GM21526 (cell line): ENCODE measurements around the gene WFDC1.

Experiments
- ATAC-seq: cut with Tn5 transposase; IDR thresholded peaks from one replicate; pipeline ENCODE4 v1.9.1; 2021; ENCODE audit warnings: moderate library complexity; ENCODE audit not compliant: unreplicated experiment, low FRiP score

The WFDC1 gene, protein sequence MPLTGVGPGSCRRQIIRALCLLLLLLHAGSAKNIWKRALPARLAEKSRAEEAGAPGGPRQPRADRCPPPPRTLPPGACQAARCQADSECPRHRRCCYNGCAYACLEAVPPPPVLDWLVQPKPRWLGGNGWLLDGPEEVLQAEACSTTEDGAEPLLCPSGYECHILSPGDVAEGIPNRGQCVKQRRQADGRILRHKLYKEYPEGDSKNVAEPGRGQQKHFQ

DNA sequence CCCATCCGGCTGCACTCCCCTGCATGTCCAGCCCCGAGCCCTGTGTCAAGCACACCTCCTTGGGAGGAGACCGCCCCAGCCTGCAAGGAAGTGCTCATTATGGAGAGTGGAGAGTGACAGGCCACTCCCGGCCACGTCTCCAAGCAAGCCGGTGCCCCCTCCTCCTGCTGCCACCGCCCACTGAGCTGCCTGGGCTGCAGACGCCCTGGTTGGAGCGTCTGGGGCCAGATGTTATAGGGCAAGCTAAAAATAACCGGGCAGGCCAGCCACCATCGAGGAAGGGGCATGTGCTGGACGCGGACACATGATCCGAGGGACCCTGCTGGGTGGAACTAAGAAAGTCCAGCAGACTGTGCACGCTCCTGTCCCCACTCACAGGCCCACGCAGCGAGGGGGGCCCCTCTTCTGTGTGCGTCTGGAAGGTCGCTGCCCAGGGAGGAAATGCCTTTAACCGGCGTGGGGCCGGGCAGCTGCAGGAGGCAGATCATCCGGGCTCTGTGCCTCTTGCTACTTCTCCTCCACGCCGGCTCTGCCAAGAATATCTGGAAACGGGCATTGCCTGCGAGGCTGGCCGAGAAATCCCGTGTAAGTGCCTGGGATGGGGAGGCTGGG is at the start of gene WFDC1:
WFDC1 (plus strand) TSS at position 348 of the 612 bp plus-strand sequence; CDS start at position 442, 94 bp downstream.
- ATAC-seq = no peak

DNA sequence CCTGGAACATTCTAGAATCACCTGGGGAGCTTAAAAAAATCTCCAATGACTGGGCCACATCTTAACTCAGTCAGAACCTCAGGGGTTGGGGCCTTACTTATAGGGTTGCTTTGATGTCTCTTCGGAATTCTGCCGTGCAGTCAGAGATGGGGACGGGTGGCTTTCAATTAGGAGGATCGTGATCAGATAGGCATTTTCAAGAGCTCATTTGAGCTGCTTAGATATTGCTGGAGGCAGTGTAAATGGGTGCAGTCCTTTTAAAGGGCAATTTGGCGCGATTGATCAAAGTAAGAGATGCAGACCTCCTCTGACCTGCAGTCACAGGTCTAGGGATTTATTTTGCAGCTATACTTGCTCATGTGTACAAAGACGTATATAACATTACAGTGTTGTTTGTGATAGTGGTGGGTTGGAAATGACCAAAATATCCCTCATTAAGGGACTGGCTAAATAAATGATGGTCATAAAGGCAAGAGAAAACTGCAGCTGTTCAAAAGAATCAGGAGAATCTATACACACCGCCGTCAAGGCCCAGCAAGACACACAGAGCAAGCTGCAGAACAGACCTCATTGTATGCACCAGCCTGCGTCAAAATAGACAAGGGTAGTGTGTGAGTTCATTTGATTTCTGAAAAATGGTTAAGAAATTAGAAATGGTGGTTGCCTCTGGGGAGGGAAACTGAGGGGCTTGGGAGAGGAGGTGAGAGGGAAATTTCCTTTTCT is 48.6 kb upstream of the WFDC1 start:
- no peak for ATAC-seq

DNA sequence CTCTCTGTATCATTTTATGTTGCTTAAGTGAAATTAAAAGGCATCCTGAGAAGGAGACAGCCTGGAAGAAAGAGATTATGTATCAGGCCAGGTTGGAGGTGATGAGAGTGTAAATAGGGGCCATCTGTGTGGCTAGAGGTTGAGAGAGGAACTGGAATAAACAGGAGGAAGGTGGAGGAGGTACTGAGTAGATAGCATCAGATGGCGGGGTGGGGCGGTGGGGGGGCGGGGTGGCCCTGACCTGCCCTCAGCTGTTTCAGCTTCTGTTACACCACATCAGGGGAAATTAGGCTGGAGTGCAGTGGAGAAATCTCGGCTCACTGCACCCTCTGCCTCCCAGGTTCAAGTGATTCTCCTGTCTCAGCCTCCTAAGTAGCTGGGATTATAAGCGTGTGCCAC is 48.0 kb upstream of the WFDC1 start:
- no peak for ATAC-seq

DNA sequence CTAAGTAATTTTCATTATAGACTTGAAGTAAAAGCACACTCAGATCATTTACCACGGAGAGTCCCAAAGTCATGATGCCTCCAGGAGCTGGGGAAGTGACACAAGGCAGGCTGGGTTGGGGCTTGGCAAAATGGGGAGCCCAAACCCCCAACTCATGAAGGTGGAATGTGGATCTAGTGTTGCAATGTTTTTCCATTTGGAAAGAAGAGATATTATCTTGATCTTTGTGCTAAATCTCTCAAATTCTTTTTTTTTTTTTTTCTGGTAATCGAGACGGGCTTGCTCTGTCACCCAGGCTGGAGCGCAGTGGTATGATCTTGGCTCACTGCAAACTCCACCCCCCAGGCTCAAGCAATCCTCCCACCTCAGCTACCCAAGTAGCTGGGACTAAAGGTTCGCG is 47.3 kb upstream of the WFDC1 start:
- ATAC-seq = no peak

DNA sequence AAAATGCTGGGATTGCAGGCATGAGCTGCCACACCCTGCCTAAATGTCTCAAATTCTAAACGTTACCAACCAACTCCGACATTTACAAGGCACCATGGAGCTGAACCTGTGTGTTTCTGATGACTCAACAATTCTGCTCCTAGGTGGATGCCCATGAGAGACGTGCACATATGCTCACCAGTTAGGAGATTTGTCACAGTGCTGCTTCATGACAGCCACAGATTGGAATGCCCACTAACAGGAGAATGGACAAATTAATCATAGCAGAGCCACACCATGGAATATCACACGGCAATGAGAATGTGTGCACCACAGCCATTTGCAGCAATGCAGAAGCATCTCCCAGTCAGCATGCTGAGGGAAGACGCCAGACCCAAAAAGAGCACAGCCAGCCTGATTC is 46.8 kb upstream of the WFDC1 start:
- ATAC-seq = no peak

DNA sequence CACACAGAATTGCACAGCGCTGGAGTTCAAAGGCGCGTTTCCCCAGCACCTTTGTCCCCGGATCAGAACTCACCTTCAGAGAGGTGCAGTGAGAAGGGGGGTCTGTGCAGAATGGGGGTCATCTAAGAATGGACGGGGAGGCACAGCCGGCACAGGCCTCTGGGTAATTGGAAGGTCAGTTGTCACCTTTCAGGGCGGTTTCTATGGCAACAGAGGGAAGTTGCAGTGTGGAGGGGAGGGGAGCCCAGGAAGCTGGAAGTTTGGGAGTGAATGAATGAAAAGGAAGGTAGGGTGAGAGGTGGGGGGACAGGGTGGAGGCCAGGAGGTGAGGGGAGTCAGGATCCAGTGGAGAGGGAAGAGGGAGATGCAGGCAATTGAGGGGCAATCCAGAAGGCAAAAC is 42.5 kb upstream of the WFDC1 start:
- ATAC-seq = no peak

DNA sequence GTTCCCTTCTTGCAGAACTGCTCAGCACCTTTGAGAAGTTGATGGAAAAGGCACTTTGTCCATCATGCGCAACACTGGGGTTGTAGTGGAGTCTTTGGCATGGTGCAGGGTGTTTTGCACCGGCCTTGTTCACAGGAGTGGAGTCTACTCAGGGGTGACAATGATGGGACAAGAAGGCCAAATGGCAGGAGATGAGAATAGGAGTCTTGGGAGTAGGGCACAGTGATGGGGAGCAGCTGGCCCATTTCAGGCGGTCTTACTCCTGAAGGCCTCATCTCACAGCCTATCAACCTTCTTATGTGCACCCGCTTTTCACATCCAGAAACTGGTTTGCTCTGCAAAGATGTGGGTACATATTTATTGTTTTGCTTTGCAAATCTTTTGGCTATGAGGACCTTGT is 41.5 kb upstream of the WFDC1 start:
- no peak for ATAC-seq

DNA sequence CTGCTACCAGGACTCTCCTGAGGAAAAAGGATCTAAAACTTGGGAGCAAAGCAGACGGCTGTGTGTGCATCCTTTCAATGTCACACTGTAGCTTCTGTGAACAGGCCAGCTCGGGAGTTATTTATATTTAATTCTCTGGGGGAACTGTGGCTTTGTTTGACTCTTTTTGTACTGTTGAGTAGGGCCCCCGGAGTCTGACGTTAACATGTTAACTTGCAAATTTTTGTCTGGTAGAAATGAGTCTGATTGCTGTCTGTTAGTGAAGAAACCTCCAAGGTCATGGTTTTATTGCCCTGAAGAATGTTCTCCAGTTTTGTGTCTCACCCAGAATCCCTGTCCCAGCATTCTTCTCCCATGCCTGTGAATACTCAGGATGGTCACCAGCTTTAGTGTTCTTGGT is 40.6 kb upstream of the WFDC1 start:
- no peak for ATAC-seq

DNA sequence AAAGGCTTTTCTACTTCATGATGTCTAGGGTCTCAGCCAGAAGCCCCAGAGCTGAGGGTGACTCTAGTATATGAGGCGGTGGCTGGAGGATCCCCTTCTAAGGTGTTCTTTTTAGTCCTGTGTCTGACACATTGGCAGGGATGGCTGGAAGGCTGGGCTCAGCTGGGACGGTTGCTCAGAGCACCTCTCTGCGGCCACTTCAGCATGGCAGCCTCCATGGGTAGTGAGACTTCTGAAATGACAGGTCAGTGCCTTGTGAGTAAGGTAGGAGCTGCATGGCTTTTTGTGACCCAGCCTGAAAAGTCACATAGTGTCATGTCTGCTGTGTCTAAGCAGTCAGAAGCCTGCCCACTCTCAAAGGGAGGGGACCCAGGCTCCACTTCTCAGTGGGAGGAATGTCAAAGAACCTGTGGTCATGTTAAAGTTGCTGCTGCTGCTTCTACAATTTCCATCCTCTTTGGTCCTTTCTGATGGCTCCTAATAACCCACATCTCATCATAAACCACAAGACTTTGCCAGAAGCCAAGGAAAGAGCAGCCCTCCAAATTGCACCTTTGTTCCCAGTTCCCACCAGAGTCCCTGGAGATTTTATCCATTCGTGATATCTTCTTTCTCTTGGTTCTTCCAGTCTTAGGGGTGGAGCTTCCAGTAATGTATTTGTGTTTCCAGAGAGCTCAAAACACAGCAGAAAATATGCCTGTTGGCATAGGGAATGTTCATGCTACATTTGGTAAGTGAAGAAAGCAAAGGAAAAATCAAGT is 39.4 kb upstream of the WFDC1 start:
- no peak for ATAC-seq

DNA sequence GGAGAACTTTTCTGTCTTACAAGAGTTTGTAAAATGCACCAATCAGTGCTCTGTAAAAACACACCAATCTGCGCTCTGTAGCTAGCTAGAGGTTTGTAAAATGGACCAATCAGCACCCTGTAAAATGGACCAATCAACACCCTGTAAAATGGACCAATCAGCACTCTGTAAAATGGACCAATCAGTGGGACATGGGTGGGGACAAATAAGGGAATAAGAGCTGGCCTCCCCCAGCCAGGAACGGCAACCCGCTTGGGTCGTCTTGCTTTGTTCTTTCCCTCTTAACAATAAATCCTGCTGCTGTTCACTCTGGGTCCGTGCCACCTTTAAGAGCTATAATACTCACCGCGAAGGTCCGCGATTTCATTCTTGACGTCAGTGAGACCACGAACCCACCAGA is 36.4 kb upstream of the WFDC1 start:
- no peak for ATAC-seq

DNA sequence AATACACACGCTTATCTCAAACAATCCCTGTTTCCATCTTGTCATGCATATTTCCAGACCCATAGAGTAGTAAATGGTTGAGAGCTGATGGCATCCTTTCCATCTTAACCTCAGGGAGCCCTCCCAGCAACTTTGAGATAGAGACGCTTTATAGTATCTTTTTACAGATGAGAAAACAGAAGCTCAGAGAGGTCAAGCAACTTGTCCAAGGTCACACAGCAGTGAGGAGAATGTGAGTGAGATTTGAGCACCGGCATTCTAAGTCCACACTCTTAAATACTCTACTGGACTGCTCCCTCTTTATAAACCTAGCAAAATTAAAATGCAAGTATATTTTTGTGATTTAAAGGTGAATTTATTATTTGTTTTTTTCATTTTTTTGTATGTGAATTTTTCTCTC is 35.0 kb upstream of the WFDC1 start:
- ATAC-seq = no peak

DNA sequence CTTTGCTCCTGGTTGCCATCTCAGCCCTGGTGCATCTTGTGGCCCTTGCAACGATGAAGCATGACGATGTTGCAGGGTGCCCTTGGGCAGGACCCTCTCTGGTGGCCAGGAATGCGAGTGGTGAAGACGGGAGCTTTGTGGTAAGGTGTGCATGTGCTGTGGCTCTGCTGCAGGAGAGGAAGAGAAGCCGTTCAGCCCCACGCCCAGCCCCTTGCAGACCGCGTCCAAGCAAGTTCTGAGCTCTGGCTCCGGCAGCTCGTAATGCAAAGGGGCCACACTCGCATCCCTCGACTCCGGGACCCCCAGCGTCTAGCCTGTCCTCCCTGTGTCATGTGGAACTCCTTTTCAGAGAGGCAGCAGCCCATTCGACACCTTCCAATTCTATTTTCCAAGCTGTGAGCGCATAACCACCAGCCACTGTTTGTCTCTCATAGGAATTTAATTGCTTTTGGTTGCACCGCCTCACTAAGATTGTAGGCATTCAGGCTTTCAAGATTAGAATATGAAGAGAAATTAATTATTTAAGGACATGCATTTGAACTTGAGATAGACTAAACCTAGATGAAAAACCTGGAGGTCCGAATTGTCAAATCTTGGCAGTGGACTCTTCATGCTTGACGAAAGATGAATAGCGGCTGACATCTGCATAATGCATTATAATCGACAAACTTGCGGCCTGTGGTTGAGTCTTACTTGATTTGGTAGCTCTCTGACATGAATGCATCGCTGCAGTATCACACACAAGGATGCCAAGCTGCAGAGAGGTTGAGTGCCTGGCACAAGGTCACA is 33.7 kb upstream of the WFDC1 start:
- no peak for ATAC-seq

DNA sequence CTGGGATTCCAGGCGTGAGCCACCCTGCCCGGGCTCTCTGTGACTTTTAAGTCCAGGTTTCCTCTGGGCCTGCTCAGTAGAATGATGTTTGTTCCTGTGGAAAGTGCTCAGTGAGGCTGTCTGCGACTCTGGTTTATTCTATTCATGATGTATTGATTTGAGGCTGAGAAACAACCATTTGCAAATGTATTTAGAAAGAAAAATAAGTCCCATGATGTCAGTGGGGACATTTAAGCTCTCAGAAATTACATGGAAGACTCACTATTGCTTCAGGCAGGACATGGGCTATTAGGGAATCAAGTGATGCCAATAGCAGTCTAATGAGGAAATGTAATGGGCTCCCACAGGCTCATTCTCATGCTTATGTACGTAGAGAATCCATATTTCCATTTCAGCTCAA is 32.6 kb upstream of the WFDC1 start:
- no peak for ATAC-seq

DNA sequence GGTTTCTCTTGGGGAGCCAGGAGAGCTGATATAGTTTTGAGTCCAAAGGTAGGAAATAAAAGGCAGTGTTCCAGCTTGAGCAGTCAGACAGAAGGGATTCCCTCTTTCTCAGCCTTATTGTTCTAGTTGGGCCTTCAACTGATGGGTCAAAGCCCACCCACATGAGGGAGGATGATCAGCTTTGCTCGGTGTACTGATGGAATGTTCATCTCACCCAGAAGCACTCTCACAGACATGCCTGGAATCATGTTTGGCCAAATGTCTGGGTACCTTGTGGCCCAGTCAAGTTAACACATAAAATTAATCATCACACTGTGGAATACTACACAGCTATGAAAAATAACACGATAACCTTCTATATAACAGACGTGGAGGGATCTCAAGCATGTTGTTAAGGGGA is 31.7 kb upstream of the WFDC1 start:
- no peak for ATAC-seq

DNA sequence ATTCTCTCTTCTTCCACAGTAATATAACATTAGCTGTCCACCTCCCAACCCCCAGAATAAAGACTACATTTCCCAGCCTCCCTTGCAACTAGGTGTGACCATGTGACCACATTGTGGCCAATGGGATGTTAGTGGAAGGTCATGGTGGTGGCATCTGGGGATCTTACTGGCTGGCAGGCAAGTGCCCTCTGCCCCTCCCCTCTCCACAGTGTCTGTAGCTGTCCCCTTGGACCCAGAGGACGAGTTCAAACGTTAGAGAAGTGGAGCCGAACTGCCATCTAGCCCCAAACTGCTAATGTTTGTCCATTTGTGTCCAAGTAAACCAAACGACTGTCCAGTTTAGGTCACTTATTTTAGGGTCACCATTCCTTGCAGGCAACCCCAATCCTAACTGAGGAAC is 28.2 kb upstream of the WFDC1 start:
- ATAC-seq = no peak

DNA sequence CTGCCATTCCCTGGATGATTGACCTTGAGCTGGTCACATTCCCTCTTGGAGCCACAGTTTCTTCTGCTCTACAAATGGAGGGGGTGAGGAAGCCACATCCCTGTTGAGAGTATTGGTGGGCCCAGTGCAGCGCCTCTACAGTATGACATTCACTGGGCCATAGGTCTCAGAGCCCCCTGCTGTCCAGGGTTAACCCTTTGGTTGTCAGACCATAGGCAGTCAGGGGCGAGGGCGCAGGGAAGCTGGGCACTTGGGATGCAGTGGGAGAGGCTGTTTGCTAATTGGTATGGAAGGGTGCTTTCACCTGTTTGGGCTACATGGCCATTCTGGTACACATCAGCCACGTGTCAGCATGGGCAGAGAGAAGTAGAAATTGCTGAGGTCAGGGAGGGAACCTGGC is 27.3 kb upstream of the WFDC1 start:
- no peak for ATAC-seq

DNA sequence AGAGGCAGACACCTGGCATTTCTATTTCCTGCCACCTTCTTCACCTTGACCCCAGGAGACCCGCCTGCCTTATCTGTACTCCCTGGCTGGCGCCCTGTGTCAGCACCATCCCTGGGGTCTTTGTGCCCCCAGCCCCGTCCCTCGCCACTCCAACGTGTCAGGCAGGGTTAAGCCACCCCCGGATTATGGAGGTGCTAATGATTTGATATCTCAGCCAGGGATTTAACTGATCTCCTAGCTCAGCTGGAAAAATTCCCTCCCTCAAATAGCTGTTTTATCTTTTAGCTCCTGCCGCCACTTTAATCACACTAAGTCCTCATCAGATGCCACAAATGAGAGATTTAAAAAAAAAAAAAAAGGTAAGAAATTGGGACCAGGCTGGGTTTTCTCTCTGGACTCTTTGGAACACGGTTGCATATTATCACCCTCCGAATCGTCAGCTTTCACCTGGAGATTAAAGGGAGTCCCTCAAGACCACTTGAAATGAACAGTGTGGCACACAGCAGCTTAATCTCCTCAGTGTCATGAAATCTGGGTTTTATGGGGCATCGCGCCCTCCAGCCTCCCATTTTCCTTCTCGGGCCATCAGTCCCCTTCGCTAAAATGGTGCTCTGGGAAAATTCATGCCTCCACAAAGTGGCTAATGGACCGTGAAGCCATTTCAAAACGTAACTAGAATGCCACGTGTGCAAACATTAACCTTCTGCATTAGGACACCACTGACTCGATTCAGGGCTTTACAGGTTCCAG is 26.2 kb upstream of the WFDC1 start:
- ATAC-seq = no peak

DNA sequence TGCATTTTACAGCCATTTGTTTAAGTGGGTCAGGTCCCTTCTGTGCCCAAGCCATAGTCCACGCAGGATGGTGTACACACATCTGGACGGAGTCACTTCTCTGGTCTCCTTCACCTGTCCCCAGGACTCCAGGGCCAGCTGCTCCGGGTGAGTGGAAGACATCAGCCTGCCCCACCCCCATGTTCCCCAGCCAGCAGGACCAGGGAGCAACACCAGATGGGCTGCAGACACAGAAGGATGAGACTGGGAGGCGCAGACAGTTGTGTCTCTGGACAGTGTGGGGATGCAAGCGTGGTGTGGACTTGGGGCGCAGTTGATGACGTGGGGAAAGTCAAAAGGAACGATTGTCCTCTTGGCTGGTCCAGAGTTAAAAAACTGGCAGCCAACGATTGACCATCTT is 24.6 kb upstream of the WFDC1 start:
- no peak for ATAC-seq

DNA sequence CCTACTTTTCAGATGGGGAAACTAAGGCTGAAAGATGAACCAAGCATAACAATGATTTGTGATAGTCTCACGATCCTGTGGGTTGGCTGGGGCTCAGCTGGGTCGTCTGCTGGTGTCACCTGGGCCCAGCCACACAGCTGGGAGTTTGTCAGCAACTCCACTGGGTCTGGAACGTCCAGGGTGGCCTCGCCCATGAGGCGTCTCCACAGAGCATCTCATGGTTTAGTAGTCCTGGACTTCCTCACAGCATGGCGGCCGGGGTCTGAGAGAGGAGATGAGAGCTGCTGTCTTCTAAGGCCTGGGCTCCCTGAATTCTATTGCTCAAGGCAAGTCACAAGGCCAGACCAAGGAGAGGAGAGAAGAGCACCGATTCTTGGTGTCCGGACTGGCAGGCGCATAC is 24.1 kb upstream of the WFDC1 start:
- no peak for ATAC-seq

DNA sequence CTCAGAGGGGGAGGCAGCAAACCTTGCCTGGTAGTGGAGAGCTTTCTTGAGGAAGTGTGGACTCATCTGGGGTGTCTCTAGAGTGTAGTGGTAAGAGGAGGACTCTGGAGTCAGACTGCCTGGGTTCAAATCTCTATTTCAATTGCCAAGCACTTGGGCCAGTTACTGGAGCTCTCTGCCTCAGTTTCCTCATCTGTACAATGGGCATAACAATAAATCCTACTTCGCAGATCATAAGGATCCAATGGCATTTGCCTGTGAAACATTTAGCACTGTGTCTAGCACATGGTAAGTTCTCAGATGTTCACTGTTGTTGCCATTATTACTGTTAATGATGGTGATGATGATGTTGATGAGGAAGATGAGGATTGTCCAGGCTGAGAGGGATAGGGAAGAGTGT is 23.6 kb upstream of the WFDC1 start:
- ATAC-seq = no peak
